HG02970 (cell line): Measurements from ENCODE around the gene RFPL4AL1.
"Not testable (repeated sequence)": the region's sequence is repeated elsewhere in the genome, so short reads cannot be mapped to it uniquely, and the experiment has no call there.

Source experiments
- ATAC-seq: cut with Tn5 transposase; IDR thresholded peaks from one replicate; pipeline ENCODE4 v1.9.1; 2021; ENCODE audit warnings: mild to moderate bottlenecking, moderate library complexity, moderate number of reproducible peaks; ENCODE audit not compliant: unreplicated experiment, low FRiP score

Gene RFPL4AL1

GRCh38 chr19:55768818-55769217 is at the start of gene RFPL4AL1:
TSS of gene RFPL4AL1 (plus strand) at chr19:55769118. CDS start at chr19:55771805, 2,687 bp downstream.
- ATAC-seq: not testable (repeated sequence)

GRCh38 chr19:55720214-55720746 is 48.6 kb upstream of the RFPL4AL1 start:
- no peak for ATAC-seq

- no peak for ATAC-seq
These were observed 48.1 kb upstream of the RFPL4AL1 start for GRCh38 chr19:55720801-55721200.

GRCh38 chr19:55723491-55723890 is 45.4 kb upstream of the RFPL4AL1 start:
- no peak for ATAC-seq

- ATAC-seq: not testable (repeated sequence)
These were observed 38.5 kb upstream of the RFPL4AL1 start for GRCh38 chr19:55730378-55730777.

GRCh38 chr19:55738302-55738701 is 30.6 kb upstream of the RFPL4AL1 start, which contains the start of gene NLRP9:
TSS of gene NLRP9 (minus strand) at chr19:55738402. CDS start at chr19:55738374, 28 bp downstream.
- no peak for ATAC-seq

GRCh38 chr19:55750715-55751114 is 18.2 kb upstream of the RFPL4AL1 start:
- no peak for ATAC-seq

GRCh38 chr19:55753401-55753800 is 15.5 kb upstream of the RFPL4AL1 start:
- ATAC-seq: no peak

GRCh38 chr19:55756808-55757207 is 12.1 kb upstream of the RFPL4AL1 start:
- ATAC-seq: not testable (repeated sequence)

GRCh38 chr19:55758797-55759196 is 10.1 kb upstream of the RFPL4AL1 start, which contains the start of gene RFPL4A:
TSS of gene RFPL4A (plus strand) at chr19:55759097. CDS start at chr19:55761801, 2,704 bp downstream.
- not testable (repeated sequence) for ATAC-seq

GRCh38 chr19:55766466-55766865 is 2.5 kb upstream of the RFPL4AL1 start:
- ATAC-seq: no peak

- not testable (repeated sequence) for ATAC-seq
These were observed 714 bp downstream of the RFPL4AL1 start for GRCh38 chr19:55769632-55770031.

- no peak for ATAC-seq
These were observed 8.6 kb downstream of the RFPL4AL1 start for GRCh38 chr19:55777528-55777927.

GRCh38 chr19:55778331-55778730 is 9.4 kb downstream of the RFPL4AL1 start:
- no peak for ATAC-seq

GRCh38 chr19:55781112-55781511 is 12.2 kb downstream of the RFPL4AL1 start:
- no peak for ATAC-seq

GRCh38 chr19:55795021-55795420 is 26.1 kb downstream of the RFPL4AL1 start:
- no peak for ATAC-seq

- no peak for ATAC-seq
These were observed 32.5 kb downstream of the RFPL4AL1 start for GRCh38 chr19:55801416-55801815.

GRCh38 chr19:55802281-55802680 is 33.4 kb downstream of the RFPL4AL1 start:
- ATAC-seq: no peak

GRCh38 chr19:55809381-55810058 is 40.6 kb downstream of the RFPL4AL1 start:
- no peak for ATAC-seq

GRCh38 chr19:55811340-55811739 is 42.4 kb downstream of the RFPL4AL1 start:
- no peak for ATAC-seq

- ATAC-seq: no peak
These were observed 43.5 kb downstream of the RFPL4AL1 start for GRCh38 chr19:55812449-55812848.

- ATAC-seq: no peak
These were observed 45.0 kb downstream of the RFPL4AL1 start for GRCh38 chr19:55813906-55814305.
